ENCODE results near the gene ELMO1.

Gene ELMO1

DNA sequence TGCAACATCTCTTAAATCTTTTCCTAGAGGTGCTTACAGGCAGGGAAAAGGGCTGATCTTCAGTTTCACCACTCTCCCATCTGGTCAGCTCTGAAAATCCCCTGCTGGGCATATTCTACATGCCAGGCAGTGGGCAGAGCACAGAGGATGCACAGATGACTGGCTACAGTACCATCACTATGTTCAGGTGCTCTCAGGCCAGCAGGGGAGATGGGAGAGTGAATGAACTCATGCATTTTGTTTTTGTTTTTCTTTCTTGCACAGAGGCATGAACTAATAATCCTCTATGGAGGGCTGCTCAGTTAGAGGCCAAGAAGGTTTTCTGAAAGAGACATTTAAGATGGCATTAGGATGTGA lies 19.3 kb downstream of the ELMO1 start:
- no peak for DNase-seq

DNA sequence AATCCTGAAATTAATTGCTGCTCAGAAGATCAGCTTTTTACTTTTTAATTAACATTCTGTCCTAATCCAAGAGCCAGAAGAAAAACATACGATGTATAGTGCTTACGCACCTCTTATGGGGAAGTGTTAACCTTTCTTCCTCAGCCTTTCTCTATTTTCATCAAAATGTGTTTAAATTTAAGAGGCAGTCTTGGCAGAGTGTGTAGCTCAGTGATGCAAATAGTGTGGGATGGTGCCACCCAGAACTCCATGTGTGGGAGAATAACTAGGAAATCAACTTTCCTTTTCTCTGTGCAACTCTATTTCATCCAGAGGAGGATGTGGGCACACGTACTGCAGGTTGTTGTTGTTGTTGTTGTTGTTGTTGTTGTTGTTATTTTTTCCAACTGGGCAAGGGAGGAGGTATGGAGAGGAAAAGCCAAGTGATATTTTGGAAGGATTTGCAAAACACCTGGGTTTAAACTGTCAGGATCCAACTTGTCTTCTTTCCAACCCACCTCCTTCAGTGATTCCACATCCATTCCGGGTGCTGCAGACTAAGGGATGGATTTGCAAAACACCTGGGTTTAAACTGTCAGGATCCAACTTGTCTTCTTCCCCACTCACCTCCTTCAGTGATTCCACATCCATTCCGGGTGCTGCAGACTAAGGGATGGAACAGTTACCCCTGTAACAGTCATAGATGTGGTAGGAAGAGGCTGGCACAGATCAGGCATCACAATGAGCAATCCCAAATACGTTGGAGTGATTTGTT lies 19.8 kb downstream of the ELMO1 start:
- DNase-seq = no peak

DNA sequence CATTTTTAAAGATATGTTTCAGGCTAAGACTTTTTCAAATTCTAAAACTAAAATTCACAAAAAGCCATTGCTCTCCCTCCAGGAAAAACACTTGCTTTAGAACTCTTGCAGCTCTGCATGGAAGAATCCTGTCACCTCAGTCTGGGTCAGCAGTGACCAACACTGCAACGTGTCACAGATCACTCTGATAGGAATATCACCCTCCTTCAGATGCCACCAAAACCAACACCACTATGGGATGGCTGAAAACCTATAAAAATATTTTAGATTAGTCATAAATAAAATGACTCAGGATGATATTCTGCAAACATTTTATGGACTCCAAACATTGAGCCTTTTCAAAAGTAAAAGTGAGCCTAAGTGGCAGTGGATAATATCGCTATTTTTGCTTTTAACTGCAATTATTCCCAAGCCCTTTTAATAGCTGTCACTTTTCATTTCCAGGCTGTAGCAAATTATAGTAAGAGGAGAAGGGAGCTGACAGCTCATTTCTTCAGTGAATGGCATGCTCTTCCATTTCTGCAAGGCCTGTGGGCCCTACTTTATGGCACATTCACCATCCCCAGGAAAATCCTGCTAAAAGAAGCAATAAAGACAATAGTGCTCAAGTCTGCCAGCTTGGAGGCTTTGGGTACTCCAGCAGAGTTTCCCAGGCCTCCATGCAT lies 21.3 kb downstream of the ELMO1 start:
- no peak for DNase-seq

GRCh38 chr7:37425498-37425897 lies 23.2 kb downstream of the ELMO1 start:
- DNase-seq = no peak

DNA sequence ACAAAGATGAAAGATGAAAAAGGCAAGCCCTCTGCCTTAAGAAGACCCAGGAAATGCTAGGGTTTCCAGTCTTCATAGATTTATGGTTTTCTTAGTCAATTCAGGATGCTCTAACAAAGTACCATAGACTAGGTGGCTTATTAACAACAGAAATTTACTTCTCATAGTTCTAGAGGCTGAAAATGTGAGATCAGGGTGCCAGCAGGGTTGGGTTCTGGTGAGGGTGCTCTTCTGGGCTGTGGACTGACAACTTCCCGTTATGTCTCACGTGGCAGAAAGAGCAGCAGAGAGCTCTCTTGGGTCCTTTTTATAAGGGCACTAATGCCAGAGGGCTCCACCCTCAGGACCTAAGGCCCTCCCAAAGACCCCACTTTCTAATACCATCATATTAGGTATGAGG lies 23.7 kb downstream of the ELMO1 start:
- no peak for DNase-seq

DNA sequence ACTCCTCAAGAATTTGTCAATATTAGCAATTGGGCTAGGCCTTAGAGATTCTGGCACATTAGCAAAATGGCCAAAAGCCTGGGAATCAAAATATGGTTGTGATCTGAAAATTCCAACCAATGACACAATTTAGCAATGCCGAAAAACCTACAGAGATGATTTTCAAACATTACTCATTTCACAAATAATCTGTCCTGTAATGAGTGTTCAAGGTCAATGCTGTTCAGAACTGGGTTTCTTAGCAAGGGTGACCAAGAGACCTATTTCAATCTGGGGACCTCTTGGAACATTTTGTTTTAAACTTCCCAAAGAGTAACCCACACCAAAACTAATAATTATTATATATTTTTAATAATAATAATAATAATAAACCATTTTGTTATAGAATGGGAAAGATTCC lies 24.1 kb downstream of the ELMO1 start:
- DNase-seq = no peak

DNA sequence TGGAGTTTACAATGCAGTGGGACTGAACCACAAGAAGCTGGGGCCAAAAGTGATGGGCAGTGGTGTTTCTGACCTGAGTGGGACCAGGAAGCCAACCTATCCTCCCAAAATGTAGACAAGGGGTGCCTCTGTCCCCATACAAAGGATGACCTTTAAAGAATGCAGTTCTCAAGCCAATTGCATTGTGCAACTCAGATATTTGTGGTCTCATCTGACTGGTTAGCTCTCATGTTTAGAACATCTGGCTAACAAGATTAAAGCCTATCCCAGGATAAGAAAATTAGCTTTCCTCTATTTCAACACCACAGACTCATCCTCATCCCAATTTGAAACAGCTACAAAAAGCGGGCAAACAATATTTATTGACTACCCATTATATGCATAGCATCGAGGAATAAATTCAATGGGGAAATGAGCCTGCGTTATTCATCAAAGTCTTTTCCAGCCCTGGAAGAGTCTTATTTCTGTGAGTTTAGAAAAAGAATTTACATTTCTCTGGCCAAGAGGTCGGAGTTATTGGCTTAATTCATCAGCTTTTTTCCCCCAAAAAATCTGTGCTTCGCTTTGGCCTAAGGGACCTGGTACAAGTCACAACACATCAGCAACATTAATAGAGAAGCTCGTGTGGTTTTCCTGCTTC lies 26.7 kb downstream of the ELMO1 start:
- DNase-seq = peak; percentile 18

DNA sequence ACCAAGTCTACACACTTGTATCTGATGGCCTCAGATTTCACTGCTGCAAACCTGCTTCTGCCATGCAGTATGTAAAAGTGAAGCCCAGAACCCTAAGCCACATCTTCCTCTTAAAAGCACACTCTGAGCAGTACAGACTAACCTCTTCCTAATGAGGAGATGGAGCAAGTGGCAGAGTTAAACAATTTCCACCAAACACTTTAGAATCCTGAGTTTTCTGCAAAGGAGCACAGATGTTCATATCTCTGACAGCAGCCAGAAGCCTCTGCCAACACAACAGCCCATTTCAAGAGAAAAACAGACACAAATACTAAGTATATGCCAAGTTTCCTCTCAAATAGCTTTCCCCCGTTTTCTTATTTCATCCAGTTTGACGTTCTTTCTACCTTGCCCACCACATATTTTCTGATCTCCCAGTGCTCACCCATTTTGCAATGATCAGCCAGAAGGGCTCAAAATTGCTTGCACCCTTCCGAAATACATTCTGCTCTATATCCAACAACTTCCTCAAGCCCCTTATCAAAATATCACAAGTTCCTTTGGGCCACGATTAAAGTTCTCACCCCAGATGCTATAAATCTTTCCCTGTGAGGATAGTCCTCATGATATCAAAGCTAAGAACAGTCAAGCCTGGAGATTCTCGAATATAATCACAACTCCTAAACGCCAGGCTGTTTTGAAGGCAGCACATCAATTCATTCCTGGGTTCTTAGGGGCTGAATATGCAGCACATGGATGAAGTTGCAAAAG lies 27.5 kb downstream of the ELMO1 start:
- DNase-seq = no peak

DNA sequence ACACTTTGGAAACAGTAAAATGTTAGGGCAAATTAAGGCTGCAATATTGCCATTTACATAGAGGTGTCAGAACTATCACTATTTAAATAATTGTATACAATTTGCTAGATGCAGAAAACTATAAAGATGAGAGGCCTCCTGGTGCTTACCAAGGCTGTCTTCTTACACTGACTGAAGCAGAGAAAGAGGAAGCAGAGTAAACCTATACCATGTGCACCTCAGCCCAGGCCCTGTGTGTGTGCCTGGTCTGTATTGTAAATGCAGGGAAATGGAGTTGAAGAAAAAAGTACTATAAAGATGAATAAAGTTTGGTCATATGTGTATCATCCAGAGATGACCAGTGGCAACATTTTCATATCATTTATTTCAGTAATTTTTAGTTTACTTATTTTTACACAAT lies 29.2 kb downstream of the ELMO1 start:
- no peak for DNase-seq

DNA sequence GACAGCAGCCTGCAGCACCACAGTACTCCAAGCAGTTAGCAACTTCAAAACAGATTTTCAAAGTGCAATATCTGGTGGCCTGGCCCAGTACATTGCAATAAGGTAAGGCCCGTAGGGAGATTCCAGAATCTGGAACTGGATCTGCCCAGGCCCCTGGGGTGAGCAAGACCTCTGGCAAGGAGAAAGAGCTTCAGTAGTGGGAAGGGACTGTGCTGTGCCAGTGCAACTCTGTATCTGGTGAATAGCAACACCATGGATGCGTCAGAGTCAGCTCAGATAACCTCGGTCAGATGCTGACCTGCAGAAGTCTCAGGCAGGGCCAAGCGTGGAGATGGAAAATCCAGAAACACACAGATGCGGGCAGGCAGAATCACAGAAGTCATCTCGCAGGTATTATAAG lies 30.3 kb downstream of the ELMO1 start:
- no peak for DNase-seq

GRCh38 chr7:37417107-37417474 lies 31.6 kb downstream of the ELMO1 start:
- DNase-seq = no peak

GRCh38 chr7:37416378-37417106 lies 32.1 kb downstream of the ELMO1 start:
- DNase-seq = no peak

GRCh38 chr7:37415629-37416028 lies 33.0 kb downstream of the ELMO1 start:
- no peak for DNase-seq

DNA sequence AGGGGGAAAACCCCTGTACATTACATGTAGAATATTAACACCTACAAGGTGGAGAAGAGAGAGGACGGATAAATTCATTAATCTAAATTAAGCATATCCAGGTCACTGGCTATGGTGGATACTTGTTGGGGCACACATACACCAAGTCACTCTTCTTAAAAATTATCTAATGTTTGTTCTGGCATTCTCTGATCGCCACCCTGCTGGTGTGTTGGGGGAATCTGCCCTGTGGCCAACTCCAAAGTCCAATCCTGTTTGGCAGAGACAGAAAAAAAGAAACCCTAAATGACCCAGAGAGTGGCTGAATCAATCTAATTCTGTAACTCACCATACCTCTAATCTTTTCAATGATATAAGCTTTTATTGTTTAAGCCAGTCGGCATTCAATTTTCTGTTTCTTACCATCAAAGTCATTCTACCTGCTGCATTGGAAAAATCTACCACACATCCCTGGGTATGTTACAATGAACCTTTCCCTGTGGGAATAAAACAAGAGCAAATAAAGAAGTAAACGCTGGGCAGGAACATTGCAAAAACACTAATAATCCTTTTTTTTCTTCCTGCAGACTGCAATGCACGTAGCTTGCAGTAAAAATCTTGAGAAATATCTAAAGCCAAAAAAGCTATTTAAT lies 34.2 kb downstream of the ELMO1 start:
- DNase-seq = no peak

- DNase-seq = no peak
Observed at GRCh38 chr7:37411444-37412034, 37.1 kb downstream of the ELMO1 start.

GRCh38 chr7:37410305-37411229 lies 38.1 kb downstream of the ELMO1 start:
- no peak for DNase-seq

DNA sequence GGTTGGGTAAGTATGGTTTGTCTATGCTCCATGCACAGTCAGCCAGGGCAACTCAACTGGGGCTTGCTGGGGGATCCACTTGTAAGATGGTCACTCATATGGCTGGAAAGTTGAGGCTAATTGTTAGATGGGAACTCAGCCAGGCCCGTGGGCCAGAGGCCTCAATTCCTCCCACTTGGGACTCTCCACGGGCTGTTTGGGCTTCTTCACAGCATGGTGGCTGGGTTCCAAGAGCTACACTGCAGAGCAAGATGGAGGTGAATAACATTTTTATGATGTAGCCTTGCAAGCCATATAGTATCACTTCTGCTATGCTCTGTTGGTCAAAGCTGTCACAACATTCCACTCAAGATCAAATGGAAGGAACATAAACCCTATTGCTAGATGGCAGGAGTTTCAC lies 39.2 kb downstream of the ELMO1 start:
- DNase-seq = no peak

DNA sequence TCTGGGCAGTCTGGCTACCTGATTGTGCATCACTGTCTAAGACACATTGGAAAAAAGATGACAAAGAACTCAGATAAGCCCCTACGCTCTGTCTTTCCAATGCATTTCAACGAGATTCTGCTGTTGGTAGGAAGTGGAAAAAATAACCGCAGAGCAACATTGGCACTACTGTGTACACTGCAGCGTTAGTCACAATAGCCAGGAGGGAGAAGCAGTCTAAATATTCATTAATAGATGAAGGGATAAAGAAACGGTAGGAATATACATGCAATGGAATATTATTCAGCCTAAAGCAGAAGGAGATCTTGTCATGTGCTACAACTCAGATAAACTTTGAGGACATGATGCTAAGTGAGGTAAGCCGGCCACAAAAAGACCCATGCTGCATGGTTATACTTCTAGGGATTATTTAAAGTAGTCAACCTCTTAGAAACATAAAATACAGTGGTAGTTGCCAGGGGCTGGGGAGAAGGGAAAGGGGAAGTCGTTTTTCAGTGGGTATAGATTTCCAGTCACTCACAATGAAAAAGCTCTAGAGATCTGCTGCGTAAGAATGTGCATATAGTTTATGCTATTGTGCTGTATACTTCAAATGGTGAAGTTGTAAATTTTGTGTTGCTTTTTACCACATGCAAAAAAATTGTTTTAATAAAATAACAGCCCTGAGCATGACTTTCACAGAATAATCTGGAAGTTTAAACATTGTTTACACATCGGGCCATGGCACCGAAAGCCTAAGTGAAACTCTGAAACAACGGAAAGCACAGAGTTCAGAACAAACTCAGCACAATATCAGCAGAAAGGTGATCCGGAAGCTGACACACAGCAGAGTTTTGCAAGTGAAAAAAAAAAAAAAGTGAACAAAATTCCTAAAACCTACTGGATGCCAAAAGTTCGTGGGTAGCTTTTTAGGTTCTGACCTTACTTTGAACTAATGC lies 40.1 kb downstream of the ELMO1 start:
- no peak for DNase-seq

GRCh38 chr7:37405603-37406122 lies 43.0 kb downstream of the ELMO1 start:
- DNase-seq = no peak

- no peak for DNase-seq
Observed at GRCh38 chr7:37405128-37405527, 43.5 kb downstream of the ELMO1 start.
